ENCODE data around the gene PPP2R5B. TPM values are rescaled to one million over a fixed set of nuclear protein-coding genes. Genes with fewer than 3 reads are reported as not detected.

The PPP2R5B gene
- total RNA-seq, 1 donor from 2014 or later: 24.9 TPM

GRCh38 chr11:64902102-64902900 is 22.2 kb upstream of the PPP2R5B start:
- DNase-seq (ENCODE audit: low spot score): no peak

DNA sequence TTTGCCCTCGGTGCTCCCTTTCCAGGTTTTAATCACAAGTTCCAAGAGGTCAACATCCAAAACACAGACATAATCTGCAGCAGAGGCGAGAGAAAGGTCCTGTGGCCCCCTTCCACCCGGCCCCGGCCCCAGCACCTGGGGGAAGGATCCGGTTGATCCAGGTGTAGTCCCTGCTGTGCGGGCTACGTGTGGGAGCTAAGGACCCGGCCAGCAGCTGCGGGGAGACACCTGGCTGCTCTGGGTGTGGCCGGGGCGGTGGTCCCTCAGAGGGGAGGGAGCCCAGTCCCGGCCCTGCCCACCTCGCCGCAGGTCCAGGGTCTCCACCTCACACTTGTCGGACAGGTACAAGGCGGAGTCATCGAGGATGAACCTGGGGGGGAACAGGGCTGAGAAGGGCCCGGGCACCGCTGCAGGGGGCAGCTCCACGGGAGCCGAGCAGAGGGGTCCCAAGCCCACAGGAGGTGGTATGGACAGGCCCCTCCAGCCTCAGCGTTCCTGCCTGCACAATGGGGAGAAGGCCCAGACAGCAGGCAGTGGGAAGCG is 21.1 kb upstream of the PPP2R5B start:
- no peak for DNase-seq (ENCODE audit: low spot score)
- intact Hi-C loops (cut with DNase I): no loop called here

More at GRCh38 chr11:64902102-64902900, 22.2 kb upstream of the PPP2R5B start:
- intact Hi-C loops (cut with DNase I): no loop called here

GRCh38 chr11:64905516-64906313 is 18.8 kb upstream of the PPP2R5B start:
- no peak for DNase-seq (ENCODE audit: low spot score)
- intact Hi-C loops (cut with DNase I): no loop called here

DNA sequence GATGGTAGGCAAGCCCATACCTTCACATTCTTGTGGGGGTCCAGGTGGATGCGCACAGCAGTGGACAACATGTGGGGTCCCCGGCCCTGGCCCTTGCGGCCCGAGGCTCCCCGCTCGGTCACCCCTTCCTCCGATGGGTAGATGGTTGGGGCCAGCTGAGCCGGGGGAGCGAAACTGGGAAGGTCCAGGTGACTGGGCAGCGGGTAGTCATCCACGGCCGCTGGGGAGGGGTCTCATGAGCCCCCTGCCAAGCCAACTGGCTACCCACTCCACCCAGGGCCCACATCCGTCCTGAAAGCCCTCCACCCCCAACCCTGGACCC is 18.2 kb upstream of the PPP2R5B start:
- DNase-seq (ENCODE audit: low spot score): no peak
- intact Hi-C loops (cut with DNase I): no loop called here

- no peak for DNase-seq (ENCODE audit: low spot score)
- intact Hi-C loops (cut with DNase I): no loop called here
These were observed 15.7 kb upstream of the PPP2R5B start for GRCh38 chr11:64908766-64909165.

GRCh38 chr11:64909653-64910343 is 14.7 kb upstream of the PPP2R5B start:
- intact Hi-C loops (cut with DNase I): no loop called here
- no peak for DNase-seq (ENCODE audit: low spot score)

DNA sequence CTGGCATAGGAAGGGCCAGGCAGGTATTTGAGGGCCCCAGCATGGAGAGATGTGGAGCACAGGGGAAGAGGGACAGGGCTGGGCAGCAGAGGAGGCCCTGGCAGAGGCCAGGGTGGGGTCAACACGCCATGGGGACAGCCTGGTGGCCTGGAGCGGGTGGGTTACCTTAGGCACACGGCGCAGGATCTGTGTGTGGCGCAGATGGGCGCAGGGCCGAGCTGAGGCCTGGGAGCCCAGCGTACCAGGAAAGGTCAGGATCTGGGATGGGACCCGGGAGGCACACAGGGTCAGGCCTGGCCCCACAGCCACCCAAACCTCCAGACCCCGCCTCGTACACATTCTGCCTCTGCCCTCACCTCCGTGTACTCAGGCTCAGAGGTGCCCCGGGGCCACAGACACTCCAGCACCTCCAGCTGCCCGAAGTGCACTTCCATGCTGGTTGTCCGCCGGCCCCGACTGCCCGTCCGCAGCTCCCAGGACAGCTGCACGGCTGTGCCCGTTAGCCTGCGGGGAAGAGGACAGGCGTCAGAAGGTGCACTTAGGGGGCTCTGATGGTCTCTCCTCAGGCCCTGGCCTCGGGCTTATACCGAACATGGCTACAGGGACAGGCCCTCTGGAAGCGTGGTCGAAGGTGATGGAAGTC is 13.9 kb upstream of the PPP2R5B start:
- no peak for DNase-seq (ENCODE audit: low spot score)
- intact Hi-C loops (cut with DNase I): no loop called here

DNA sequence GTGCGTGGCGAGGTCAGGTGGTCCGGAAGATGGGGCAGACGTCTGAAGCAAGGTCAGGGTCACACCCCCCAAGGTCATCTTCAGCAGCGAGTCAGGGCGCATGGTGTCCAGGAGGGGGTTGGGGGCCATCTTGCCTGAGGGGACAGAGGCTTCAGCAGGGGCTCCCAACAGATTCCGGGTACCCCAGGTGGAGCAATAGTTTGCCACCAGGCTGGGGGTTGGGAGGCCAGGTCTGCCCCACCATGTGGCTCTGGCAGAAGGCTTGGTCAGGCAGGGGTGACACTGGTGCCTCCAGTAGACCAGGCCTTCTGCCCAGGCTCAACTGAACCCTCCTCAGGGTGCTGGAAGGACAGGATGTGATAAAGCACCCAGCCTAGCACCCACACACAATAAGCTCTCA is 13.3 kb upstream of the PPP2R5B start:
- DNase-seq (ENCODE audit: low spot score): no peak
- intact Hi-C loops (cut with DNase I): no loop called here

GRCh38 chr11:64911689-64912088 is 12.8 kb upstream of the PPP2R5B start:
- DNase-seq (ENCODE audit: low spot score): no peak
- intact Hi-C loops (cut with DNase I): no loop called here

DNA sequence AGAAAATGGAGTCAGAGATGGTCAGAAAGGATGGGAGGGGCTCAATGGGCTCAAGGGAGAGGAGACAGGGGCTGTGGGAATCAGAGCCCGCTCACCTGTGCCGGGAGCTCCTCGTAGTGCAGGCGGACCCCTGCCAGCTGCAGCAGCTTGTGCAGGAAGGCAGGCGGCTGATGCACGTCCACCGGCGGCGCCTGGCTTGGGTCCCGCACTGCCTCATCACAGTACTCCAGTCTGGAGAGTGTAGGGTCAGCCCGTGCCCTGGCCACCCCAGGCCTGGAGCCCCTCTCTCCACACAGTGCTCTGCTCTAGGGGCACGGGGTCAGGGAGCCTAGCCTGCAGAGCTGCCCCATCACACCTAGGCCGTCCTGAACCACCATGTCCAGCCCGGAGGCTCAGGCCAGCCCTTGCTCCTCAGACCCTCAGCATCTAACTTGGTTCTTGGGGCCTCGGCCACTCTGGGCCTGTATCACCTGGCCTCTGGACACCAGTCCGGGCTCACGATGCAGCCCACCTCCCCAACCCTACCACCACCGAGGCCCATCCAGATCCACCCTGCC is 11.2 kb upstream of the PPP2R5B start:
- intact Hi-C loops (cut with DNase I): no loop called here
- DNase-seq (ENCODE audit: low spot score): no peak

GRCh38 chr11:64914123-64914522 is 10.4 kb upstream of the PPP2R5B start:
- no peak for DNase-seq (ENCODE audit: low spot score)
- intact Hi-C loops (cut with DNase I): no loop called here

- no peak for DNase-seq (ENCODE audit: low spot score)
- intact Hi-C loops (cut with DNase I): no loop called here
These were observed 9.1 kb upstream of the PPP2R5B start for GRCh38 chr11:64915376-64915887.

GRCh38 chr11:64916040-64916774 is 8.3 kb upstream of the PPP2R5B start:
- intact Hi-C loops (cut with DNase I): no loop called here

GRCh38 chr11:64916775-64917662 is 7.5 kb upstream of the PPP2R5B start, which contains the start of gene ATG2A:
Gene ATG2A, minus strand, starts transcription at chr11:64917209. Its CDS starts 74 bp downstream, at chr11:64917135.
- intact Hi-C loops (cut with DNase I): no loop called here
- DNase-seq (ENCODE audit: low spot score): peak; percentile 99

More at GRCh38 chr11:64916040-64916774, 8.3 kb upstream of the PPP2R5B start:
- DNase-seq (ENCODE audit: low spot score): peak; percentile 84

DNA sequence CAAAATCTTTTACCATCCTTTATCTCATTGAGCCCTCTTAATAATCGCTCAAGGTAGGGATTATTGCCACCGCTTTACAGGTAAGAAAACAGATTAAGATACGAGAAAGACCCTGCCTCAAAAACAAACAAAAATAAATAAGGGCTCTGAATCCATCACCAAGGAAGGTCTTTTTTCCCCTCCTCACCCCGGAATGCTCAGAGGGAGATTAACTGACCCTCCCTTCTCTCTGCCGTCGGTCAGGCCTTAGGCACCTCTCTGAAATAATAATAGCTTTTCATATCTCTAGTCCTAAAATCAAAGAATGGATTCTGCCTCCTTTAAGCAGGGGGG is 6.9 kb upstream of the PPP2R5B start:
- no peak for DNase-seq (ENCODE audit: low spot score)
- intact Hi-C loops (cut with DNase I): no loop called here

DNA sequence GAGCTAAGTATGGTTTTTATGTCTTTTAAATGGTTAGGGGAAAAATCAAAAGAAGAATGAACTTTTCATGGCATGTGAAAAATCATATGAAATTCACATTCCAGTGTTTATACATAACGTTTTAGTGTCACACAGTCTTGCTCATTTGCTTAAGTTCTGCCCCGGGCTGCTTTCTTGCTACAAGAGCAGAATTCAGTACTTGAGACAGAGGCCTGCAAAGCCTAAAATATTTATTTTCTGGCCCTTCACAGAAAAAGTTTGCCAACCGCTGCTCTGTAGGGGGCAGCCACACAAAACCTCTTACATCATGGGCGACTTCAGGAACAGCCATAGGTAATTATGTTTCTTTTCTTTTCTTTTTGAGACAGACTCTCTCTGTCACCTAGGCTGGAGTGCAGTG is 6.5 kb upstream of the PPP2R5B start:
- DNase-seq (ENCODE audit: low spot score): no peak
- intact Hi-C loops (cut with DNase I): no loop called here

GRCh38 chr11:64919627-64920026 is 4.9 kb upstream of the PPP2R5B start:
- intact Hi-C loops (cut with DNase I): no loop called here
- no peak for DNase-seq (ENCODE audit: low spot score)

GRCh38 chr11:64920124-64920523 is 4.4 kb upstream of the PPP2R5B start:
- intact Hi-C loops (cut with DNase I): no loop called here

More at GRCh38 chr11:64920124-64920523, 4.4 kb upstream of the PPP2R5B start:
- DNase-seq (ENCODE audit: low spot score): no peak
